Transverse colon (tissue), 4 donors: ENCODE data around the gene FMNL3.
A peak's percentile ranks its signal among the peaks of the same experiment; 100 is the strongest.

ENCODE experiments used
- CTCF ChIP-seq, 5 experiments: fragments of 200-600 bp in 3 of 5; fragments of 450-650 bp in 2 of 5; sonication (generic) in 3 of 5; IDR thresholded peaks; 1 replicate in 2 of 5; 2 replicates in 3 of 5; pipeline ENCODE4 v1.5.1; 2016 to 2017; ENCODE audit warnings: antibody characterized with exemption in 5 of 5, inconsistent platforms in 3 of 5, mild to moderate bottlenecking in 2 of 5, moderate library complexity in 1 of 5
- EP300 ChIP-seq: sonication (generic); formaldehyde crosslinking; IDR thresholded peaks from one replicate; pipeline ENCODE4 v1.6.1; 2017; ENCODE audit warnings: antibody characterized with exemption, low read depth
- POLR2A ChIP-seq: fragments of 450-650 bp; IDR thresholded peaks from one replicate; pipeline ENCODE4 v1.6.1; 2016; ENCODE audit warnings: antibody characterized with exemption, mild to moderate bottlenecking, moderate library complexity
- POLR2AphosphoS5 ChIP-seq, 3 donors: sonication (generic); formaldehyde crosslinking; IDR thresholded peaks; one replicate each; pipeline ENCODE4 v1.6.1; 2016; ENCODE audit warnings: antibody characterized with exemption in 3 of 3

- TF ChIP-seq POLR2A (no peak), EP300 (no peak), CTCF (IDR thresholded peaks at IDR 0.05) (peak in 1 of 5 experiments; percentile 25), POLR2AphosphoS5 (IDR thresholded peaks at IDR 0.05) (no peak)
Observed at GRCh38 chr12:49707812-49708147, 575 bp upstream of the FMNL3 start.
